Neuronal stem cell (in vitro differentiated cells): ENCODE results near the gene APOA1.
"Not testable (repeated sequence)": the region's sequence is repeated elsewhere in the genome, so short reads cannot be mapped to it uniquely, and the experiment has no call there.

Experiments
- DNase-seq: peaks from one replicate; pipeline ENCODE4 v3.0.0-alpha.2; 2013; ENCODE audit warnings: low spot score
- H2AFZ ChIP-seq: one replicate; pipeline ENCODE4 v1.6.1; 2013; ENCODE audit warnings: mild to moderate bottlenecking, low read length, inconsistent platforms
- H2AK5ac ChIP-seq: 2 replicates; pipeline ENCODE4 v1.6.1; 2013; ENCODE audit warnings: low read depth, mild to moderate bottlenecking, inconsistent platforms, low read length, moderate library complexity, mixed read lengths
- H2BK120ac ChIP-seq: 2 replicates; pipeline ENCODE4 v1.6.1; 2013; ENCODE audit warnings: low read depth, mild to moderate bottlenecking, inconsistent platforms, low read length, moderate library complexity, mixed read lengths
- H2BK12ac ChIP-seq: one replicate; pipeline ENCODE4 v1.6.1; 2013; ENCODE audit warnings: low read length, inconsistent platforms
- H2BK15ac ChIP-seq: 2 replicates; pipeline ENCODE4 v1.6.1; 2013; ENCODE audit warnings: mild to moderate bottlenecking, low read length, inconsistent platforms, mixed read lengths
- H2BK5ac ChIP-seq: one replicate; pipeline ENCODE4 v1.6.1; 2013; ENCODE audit warnings: inconsistent platforms, mild to moderate bottlenecking, low read length, moderate library complexity
- H3K14ac ChIP-seq: one replicate; pipeline ENCODE4 v1.6.1; 2013; ENCODE audit warnings: low read length, inconsistent platforms
- H3K18ac ChIP-seq: 2 replicates; pipeline ENCODE4 v1.6.1; 2013; ENCODE audit warnings: low read length, inconsistent platforms
- H3K23ac ChIP-seq: 2 replicates; pipeline ENCODE4 v1.6.1; 2013; ENCODE audit warnings: low read depth, mild to moderate bottlenecking, mixed read lengths, low read length, inconsistent platforms; ENCODE audit not compliant: poor library complexity
- H3K27ac ChIP-seq: replicated peaks from 3 replicates; pipeline ENCODE4 v1.5.1; 2013; ENCODE audit warnings: low read length, inconsistent platforms
- H3K27me3 ChIP-seq, 3 experiments: 2 replicates each; pipeline ENCODE4 v1.6.1; 2013; ENCODE audit warnings: low read length in 3 of 3, mild to moderate bottlenecking in 2 of 3, inconsistent platforms in 1 of 3, low read depth in 1 of 3, mixed read lengths in 1 of 3, moderate library complexity in 1 of 3; ENCODE audit not compliant: control insufficient read depth in 3 of 3, insufficient read depth in 3 of 3
- H3K36me3 ChIP-seq, 2 donors: replicated peaks in 1 of 2; 2 replicates each; pipeline ENCODE4 v1.6.1; 2013; ENCODE audit warnings: low read length in 2 of 2; ENCODE audit not compliant: control insufficient read depth in 2 of 2, insufficient read depth in 2 of 2
- H3K4ac ChIP-seq: 2 replicates; pipeline ENCODE4 v1.6.1; 2013; ENCODE audit warnings: inconsistent platforms, mild to moderate bottlenecking, low read length, moderate library complexity
- H3K4me1 ChIP-seq, 2 donors: 1 replicate in 1 of 2; 2 replicates in 1 of 2; pipeline ENCODE4 v1.6.1; 2013; ENCODE audit warnings: low read length in 2 of 2, low read depth in 1 of 2; ENCODE audit not compliant: control insufficient read depth in 2 of 2, insufficient read depth in 1 of 2
- H3K4me2 ChIP-seq: one replicate; pipeline ENCODE4 v1.6.1; 2013; ENCODE audit warnings: mild to moderate bottlenecking, low read length, inconsistent platforms; ENCODE audit not compliant: insufficient read depth, poor library complexity, severe bottlenecking
- H3K4me3 ChIP-seq, 2 donors: 2 replicates each; pipeline ENCODE4 v1.5.1; 2013; ENCODE audit warnings: low read length in 2 of 2, mild to moderate bottlenecking in 2 of 2, inconsistent platforms in 1 of 2, moderate library complexity in 1 of 2
- H3K79me1 ChIP-seq: one replicate; pipeline ENCODE4 v1.6.1; 2013; ENCODE audit warnings: low read depth, mild to moderate bottlenecking, inconsistent platforms, low read length, moderate library complexity
- H3K9ac ChIP-seq: one replicate; pipeline ENCODE4 v1.6.1; 2013; ENCODE audit warnings: mild to moderate bottlenecking, low read depth, low read length, inconsistent platforms; ENCODE audit not compliant: poor library complexity
- H3K9me3 ChIP-seq, 2 donors: replicated peaks in 1 of 2; 2 replicates each; pipeline versions ENCODE3 to v1.6.1; 2013; ENCODE audit warnings: low read length in 2 of 2, mild to moderate bottlenecking in 2 of 2, inconsistent platforms in 1 of 2, low read depth in 1 of 2, mixed read lengths in 1 of 2, moderate library complexity in 1 of 2; ENCODE audit not compliant: control insufficient read depth in 2 of 2, insufficient read depth in 1 of 2
- H4K8ac ChIP-seq: one replicate; pipeline ENCODE4 v1.6.1; 2013; ENCODE audit warnings: low read depth, mild to moderate bottlenecking, inconsistent platforms, low read length, moderate library complexity
- H4K91ac ChIP-seq: one replicate; pipeline ENCODE4 v1.6.1; 2013; ENCODE audit warnings: low read length, low read depth, mild to moderate bottlenecking, inconsistent platforms; ENCODE audit not compliant: poor library complexity
- WGBS, 2 donors: extraction: QIAGEN DNeasy Blood & Tissue Kit; methylation state at CpG; one replicate each; pipeline ENCODE4 v1.1.7; 2013; ENCODE audit warnings: missing lambda C conversion rate in 2 of 2, mixed read lengths in 1 of 2; ENCODE audit not compliant: insufficient read length in 2 of 2, insufficient replicate concordance in 1 of 2; ENCODE audit errors: extremely low coverage in 2 of 2; 5-methylcytosine and 5-hydroxymethylcytosine counted together

The APOA1 gene

DNA sequence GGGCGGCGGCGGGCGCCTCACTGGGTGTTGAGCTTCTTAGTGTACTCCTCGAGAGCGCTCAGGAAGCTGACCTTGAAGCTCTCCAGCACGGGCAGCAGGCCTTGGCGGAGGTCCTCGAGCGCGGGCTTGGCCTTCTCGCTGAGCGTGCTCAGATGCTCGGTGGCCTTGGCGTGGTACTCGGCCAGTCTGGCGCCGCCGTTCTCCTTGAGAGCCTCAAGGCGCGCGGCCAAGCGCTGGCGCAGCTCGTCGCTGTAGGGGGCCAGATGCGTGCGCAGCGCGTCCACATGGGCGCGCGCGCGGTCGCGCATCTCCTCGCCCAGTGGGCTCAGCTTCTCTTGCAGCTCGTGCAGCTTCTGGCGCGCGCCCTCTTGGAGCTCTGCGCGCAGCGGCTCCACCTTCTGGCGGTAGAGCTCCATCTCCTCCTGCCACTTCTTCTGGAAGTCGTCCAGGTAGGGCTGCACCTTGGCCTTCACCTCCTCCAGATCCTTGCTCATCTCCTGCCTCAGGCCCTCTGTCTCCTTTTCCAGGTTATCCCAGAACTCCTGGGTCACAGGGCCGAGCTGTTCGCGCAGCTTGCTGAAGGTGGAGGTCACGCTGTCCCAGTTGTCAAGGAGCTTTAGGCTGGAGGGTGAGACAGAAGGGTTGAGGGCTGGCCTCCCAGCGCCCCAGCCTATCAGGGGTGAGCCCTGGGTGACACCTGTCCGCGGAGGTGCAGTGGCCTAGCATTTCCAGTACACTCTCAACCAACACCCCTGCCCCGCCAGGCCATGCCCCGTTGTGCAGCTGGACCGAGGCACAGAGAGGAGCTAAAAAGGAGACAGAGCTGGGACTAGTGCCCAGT lies 1.4 kb downstream of the APOA1 start:
- Histone ChIP-seq H4K91ac (no peak overlapping the region), H2BK5ac (no peak overlapping the region), H3K4me1 (peaks cover 9 to 19% of the 10 kb centered on the region in 2 donors), H3K4ac (no peak overlapping the region), H3K23ac (peak overlapping the region; percentile 97), H3K4me2 (peak overlapping the region; percentile 82), H2AK5ac (peak overlapping the region; percentile 97), H3K18ac (peak overlapping the region; percentile 94), H2BK15ac (peak overlapping the region; percentile 80), H2BK12ac (peak overlapping the region; percentile 24), H3K27me3 (peaks cover 0 to 10% (median 0%) of the 10 kb centered on the region in 3 experiments), H3K14ac (no peak overlapping the region), H3K79me1 (no peaks in the 10 kb centered on the region), H3K4me3 (peak overlapping the region; percentile 22 to 77), H3K9ac (peak overlapping the region; percentile 88), H2AFZ (peak overlapping the region; percentile 94), H4K8ac (no peak overlapping the region), H3K9me3 (no peaks in the 10 kb centered on the region), H3K36me3 (no peaks in the 10 kb centered on the region), H3K27ac (no peak overlapping the region), H2BK120ac (peak overlapping the region; percentile 52)
- peak; percentile 76 for DNase-seq
- WGBS, 2 donors = no CpG with 5 or more reads among the region's 57 CpGs

GRCh38 chr11:116835042-116835772 lies 2.2 kb downstream of the APOA1 start:
- no peaks in the 10 kb centered on the region for H3K9me3 ChIP-seq
- DNase-seq = no peak
- H3K18ac ChIP-seq = peak overlapping the region; percentile 94
- H3K27ac ChIP-seq = no peak overlapping the region
- peak overlapping the region; percentile 13 to 77 for H3K4me3 ChIP-seq
- H2AFZ ChIP-seq = peak overlapping the region; percentile 73
- H3K9ac ChIP-seq = peak overlapping the region; percentile 64
- no peaks in the 10 kb centered on the region for H3K79me1 ChIP-seq
- H3K4ac ChIP-seq = no peak overlapping the region
- peak overlapping the region; percentile 52 for H2BK120ac ChIP-seq
- H3K23ac ChIP-seq = peak overlapping the region; percentile 48
- H2BK15ac ChIP-seq = peak overlapping the region; percentile 80
- H3K36me3 ChIP-seq = no peaks in the 10 kb centered on the region
- peak overlapping the region; percentile 82 for H3K4me2 ChIP-seq
- no peak overlapping the region for H2BK12ac ChIP-seq
- no CpG with 5 or more reads among the region's 28 CpGs for WGBS, 2 donors
- peaks cover 0 to 10% (median 0%) of the 10 kb centered on the region in 3 experiments for H3K27me3 ChIP-seq
- peak overlapping the region; percentile 97 for H2AK5ac ChIP-seq
- H4K91ac ChIP-seq = no peak overlapping the region
- H3K4me1 ChIP-seq = peaks cover 9 to 19% of the 10 kb centered on the region in 2 donors
- peak overlapping the region; percentile 19 for H4K8ac ChIP-seq
- no peak overlapping the region for H3K14ac ChIP-seq
- H2BK5ac ChIP-seq = no peak overlapping the region

DNA sequence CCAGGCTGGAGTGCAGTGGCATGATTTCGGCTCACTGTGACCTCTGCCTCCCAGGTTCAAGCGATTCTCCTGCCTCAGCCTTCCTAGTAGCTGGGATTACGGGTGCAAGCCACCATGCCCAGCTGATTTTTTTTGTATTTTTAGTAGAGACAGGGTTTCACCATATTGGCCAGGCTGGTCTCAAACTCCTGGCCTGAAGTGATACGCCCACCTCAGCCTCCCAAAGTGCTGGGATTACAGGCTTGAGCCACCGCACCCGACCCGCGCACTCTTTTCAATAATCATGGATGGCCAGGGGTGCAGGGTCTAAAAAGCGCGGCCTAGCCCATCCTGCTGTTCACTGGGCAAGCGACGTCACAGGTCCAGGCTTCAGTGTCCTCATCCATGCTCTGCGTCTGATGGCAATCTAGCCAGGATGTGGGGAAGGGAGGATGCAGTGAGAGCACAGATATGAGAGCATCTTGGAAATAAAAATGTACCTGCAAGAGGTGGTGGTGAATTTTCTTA lies 2.8 kb downstream of the APOA1 start:
- not testable (repeated sequence) for H2AFZ ChIP-seq, H2BK5ac ChIP-seq, H3K79me1 ChIP-seq, H3K18ac ChIP-seq, H2BK120ac ChIP-seq, H3K4ac ChIP-seq, H3K9me3 ChIP-seq, DNase-seq, H2BK15ac ChIP-seq, H2BK12ac ChIP-seq, H3K14ac ChIP-seq, H2AK5ac ChIP-seq, H3K36me3 ChIP-seq, H4K91ac ChIP-seq, H4K8ac ChIP-seq, H3K23ac ChIP-seq, H3K27ac ChIP-seq, H3K4me2 ChIP-seq
- H3K4me1 ChIP-seq = peaks cover 10 to 22% of the 10 kb centered on the region in 2 donors
- H3K4me3 ChIP-seq = peak overlapping the region in 1 of 2 donors; percentile 20
- no CpG with 5 or more reads among the region's 13 CpGs for WGBS, 2 donors
- H3K27me3 ChIP-seq = peaks cover 0 to 10% (median 0%) of the 10 kb centered on the region in 3 experiments
- H3K9ac ChIP-seq = peak overlapping the region; percentile 64
